Neural cell (in vitro differentiated cells): ENCODE results near the gene MLLT10. TPM values are rescaled to one million over a fixed set of nuclear protein-coding genes. Genes with fewer than 3 reads are reported as not detected.

Source experiments
- H2AFZ ChIP-seq: fragments of 200-600, 300-800 bp; sonication (generic), shearing (Covaris generic); 2 replicates; pipeline ENCODE4 v1.6.0; 2014; ENCODE audit warnings: low read depth, mild to moderate bottlenecking, antibody characterized with exemption, low read length, moderate library complexity
- H3F3A ChIP-seq: fragments of 200-600 bp; shearing (Covaris generic); 2 replicates; pipeline ENCODE4 v1.6.1; 2016; ENCODE audit warnings: mild to moderate bottlenecking, moderate library complexity, mixed read lengths, antibody characterized with exemption, low read length; ENCODE audit not compliant: insufficient read depth, poor library complexity, severe bottlenecking
- H3K27ac ChIP-seq: fragments of 200-600, 300-800 bp; sonication (generic), shearing (Covaris generic); 2 replicates; pipeline ENCODE4 v1.5.1; 2014; ENCODE audit warnings: mild to moderate bottlenecking, low read length, moderate library complexity
- H3K27me3 ChIP-seq: fragments of 300-800, 200-600 bp; sonication (generic), shearing (Covaris generic); 2 replicates; pipeline ENCODE4 v1.6.0; 2014; ENCODE audit warnings: mild to moderate bottlenecking, low read depth, low read length, moderate library complexity; ENCODE audit not compliant: insufficient read depth
- H3K36me3 ChIP-seq: fragments of 300-800, 200-600 bp; sonication (generic), shearing (Covaris generic); 2 replicates; pipeline ENCODE4 v1.5.1; 2014; ENCODE audit warnings: mild to moderate bottlenecking, antibody characterized with exemption, low read length, moderate library complexity; ENCODE audit not compliant: insufficient read depth
- H3K4me2 ChIP-seq: fragments of 300-800, 200-600 bp; sonication (generic), shearing (Covaris generic); 2 replicates; pipeline ENCODE4 v1.6.0; 2014; ENCODE audit warnings: mild to moderate bottlenecking, low read length
- H3K4me3 ChIP-seq: fragments of 300-800, 200-600 bp; sonication (generic), shearing (Covaris generic); 2 replicates; pipeline ENCODE4 v1.5.1; 2014; ENCODE audit warnings: mild to moderate bottlenecking, low read length, moderate library complexity
- H3K79me2 ChIP-seq: fragments of 200-600 bp; shearing (Covaris generic); replicated peaks from 2 replicates; pipeline ENCODE4 v1.6.0; 2014; ENCODE audit warnings: mild to moderate bottlenecking, low read length, moderate library complexity; ENCODE audit not compliant: insufficient read depth
- H3K9ac ChIP-seq: fragments of 300-800, 200-600 bp; sonication (generic), shearing (Covaris generic); 2 replicates; pipeline ENCODE4 v1.6.1; 2016; ENCODE audit warnings: mild to moderate bottlenecking, low read length, mixed read lengths
- H3K9me2 ChIP-seq: fragments of 200-600 bp; shearing (Covaris generic); 2 replicates; pipeline ENCODE4 v1.6.1; 2016; ENCODE audit warnings: mild to moderate bottlenecking, low read length, mixed read lengths; ENCODE audit not compliant: insufficient read depth
- H3K9me3 ChIP-seq: fragments of 200-600, 300-800 bp; sonication (generic), shearing (Covaris generic); 2 replicates; pipeline ENCODE4 v1.6.1; 2016; ENCODE audit warnings: mild to moderate bottlenecking, mixed run types, low read length, moderate library complexity, mixed read lengths
- H4K20me1 ChIP-seq: fragments of 200-600 bp; shearing (Covaris generic); 2 replicates; pipeline ENCODE4 v1.6.1; 2016; ENCODE audit warnings: mild to moderate bottlenecking, mixed run types; ENCODE audit not compliant: insufficient read depth
- EP300 ChIP-seq: fragments of 450-650 bp; conservative IDR thresholded peaks from 2 replicates; pipeline ENCODE4 v1.6.1; 2014; ENCODE audit warnings: antibody characterized with exemption, mild to moderate bottlenecking, moderate library complexity; ENCODE audit not compliant: poor library complexity, severe bottlenecking
- EZH2 ChIP-seq: fragments of 200-600, 300-800 bp; shearing (Covaris generic), sonication (generic); IDR thresholded peaks from 2 replicates; pipeline ENCODE4 v1.6.1; 2014; ENCODE audit warnings: antibody characterized with exemption, low read length, borderline replicate concordance, mild to moderate bottlenecking; ENCODE audit not compliant: insufficient read depth, poor library complexity, severe bottlenecking
- MXI1 ChIP-seq: fragments of 450-650 bp; conservative IDR thresholded peaks from 2 replicates; pipeline ENCODE4 v1.6.1; 2014; ENCODE audit warnings: antibody characterized with exemption, mild to moderate bottlenecking; ENCODE audit not compliant: poor library complexity, severe bottlenecking
- POLR2AphosphoS5 ChIP-seq: IDR thresholded peaks from 2 replicates; pipeline ENCODE4 v1.6.1; 2012
- RAD21 ChIP-seq: fragments of 450-650 bp; conservative IDR thresholded peaks from 2 replicates; pipeline ENCODE4 v1.6.1; 2014; ENCODE audit warnings: antibody characterized with exemption, mild to moderate bottlenecking, moderate library complexity
- SMC3 ChIP-seq: fragments of 450-650 bp; conservative IDR thresholded peaks from 2 replicates; pipeline ENCODE4 v1.6.1; 2014; ENCODE audit warnings: antibody characterized with exemption, mild to moderate bottlenecking, moderate library complexity; ENCODE audit not compliant: poor library complexity
- TAF1 ChIP-seq: IDR thresholded peaks from 2 replicates; pipeline ENCODE4 v1.6.1; 2012; ENCODE audit warnings: low read depth
- polyA plus RNA-seq: library from polyadenylated mRNA; depleted of rRNA; stranded (reverse); fragments of >200 nt; gene quantifications from 2 replicates; pipeline ENCODE4 v1.2.3, GENCODE V29; 2014
- TF ChIP-seq, protein P1 (sequence below): fragments of 450-650 bp; IDR thresholded peaks from 2 replicates; pipeline ENCODE4 v1.5.1; 2014; ENCODE audit warnings: antibody characterized with exemption, mild to moderate bottlenecking, moderate library complexity; ENCODE audit not compliant: poor library complexity, severe bottlenecking
- TF ChIP-seq, protein P2 (sequence below): IDR thresholded peaks from 2 replicates; pipeline ENCODE4 v1.6.1; 2012; ENCODE audit warnings: borderline replicate concordance

Gene MLLT10
- polyA plus RNA-seq, 1 donor from 2014 or later: 31.0 TPM

GRCh38 chr10:21520509-21520908 lies 13.5 kb upstream of the MLLT10 start:
- TF ChIP-seq TAF1 (no peak), EZH2 (no peak), SMC3 (no peak), EP300 (no peak), POLR2AphosphoS5 (no peak), RAD21 (no peak), MXI1 (no peak)
- TF ChIP-seq, protein P1, sequence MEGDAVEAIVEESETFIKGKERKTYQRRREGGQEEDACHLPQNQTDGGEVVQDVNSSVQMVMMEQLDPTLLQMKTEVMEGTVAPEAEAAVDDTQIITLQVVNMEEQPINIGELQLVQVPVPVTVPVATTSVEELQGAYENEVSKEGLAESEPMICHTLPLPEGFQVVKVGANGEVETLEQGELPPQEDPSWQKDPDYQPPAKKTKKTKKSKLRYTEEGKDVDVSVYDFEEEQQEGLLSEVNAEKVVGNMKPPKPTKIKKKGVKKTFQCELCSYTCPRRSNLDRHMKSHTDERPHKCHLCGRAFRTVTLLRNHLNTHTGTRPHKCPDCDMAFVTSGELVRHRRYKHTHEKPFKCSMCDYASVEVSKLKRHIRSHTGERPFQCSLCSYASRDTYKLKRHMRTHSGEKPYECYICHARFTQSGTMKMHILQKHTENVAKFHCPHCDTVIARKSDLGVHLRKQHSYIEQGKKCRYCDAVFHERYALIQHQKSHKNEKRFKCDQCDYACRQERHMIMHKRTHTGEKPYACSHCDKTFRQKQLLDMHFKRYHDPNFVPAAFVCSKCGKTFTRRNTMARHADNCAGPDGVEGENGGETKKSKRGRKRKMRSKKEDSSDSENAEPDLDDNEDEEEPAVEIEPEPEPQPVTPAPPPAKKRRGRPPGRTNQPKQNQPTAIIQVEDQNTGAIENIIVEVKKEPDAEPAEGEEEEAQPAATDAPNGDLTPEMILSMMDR: no peak
- TF ChIP-seq, protein P2, sequence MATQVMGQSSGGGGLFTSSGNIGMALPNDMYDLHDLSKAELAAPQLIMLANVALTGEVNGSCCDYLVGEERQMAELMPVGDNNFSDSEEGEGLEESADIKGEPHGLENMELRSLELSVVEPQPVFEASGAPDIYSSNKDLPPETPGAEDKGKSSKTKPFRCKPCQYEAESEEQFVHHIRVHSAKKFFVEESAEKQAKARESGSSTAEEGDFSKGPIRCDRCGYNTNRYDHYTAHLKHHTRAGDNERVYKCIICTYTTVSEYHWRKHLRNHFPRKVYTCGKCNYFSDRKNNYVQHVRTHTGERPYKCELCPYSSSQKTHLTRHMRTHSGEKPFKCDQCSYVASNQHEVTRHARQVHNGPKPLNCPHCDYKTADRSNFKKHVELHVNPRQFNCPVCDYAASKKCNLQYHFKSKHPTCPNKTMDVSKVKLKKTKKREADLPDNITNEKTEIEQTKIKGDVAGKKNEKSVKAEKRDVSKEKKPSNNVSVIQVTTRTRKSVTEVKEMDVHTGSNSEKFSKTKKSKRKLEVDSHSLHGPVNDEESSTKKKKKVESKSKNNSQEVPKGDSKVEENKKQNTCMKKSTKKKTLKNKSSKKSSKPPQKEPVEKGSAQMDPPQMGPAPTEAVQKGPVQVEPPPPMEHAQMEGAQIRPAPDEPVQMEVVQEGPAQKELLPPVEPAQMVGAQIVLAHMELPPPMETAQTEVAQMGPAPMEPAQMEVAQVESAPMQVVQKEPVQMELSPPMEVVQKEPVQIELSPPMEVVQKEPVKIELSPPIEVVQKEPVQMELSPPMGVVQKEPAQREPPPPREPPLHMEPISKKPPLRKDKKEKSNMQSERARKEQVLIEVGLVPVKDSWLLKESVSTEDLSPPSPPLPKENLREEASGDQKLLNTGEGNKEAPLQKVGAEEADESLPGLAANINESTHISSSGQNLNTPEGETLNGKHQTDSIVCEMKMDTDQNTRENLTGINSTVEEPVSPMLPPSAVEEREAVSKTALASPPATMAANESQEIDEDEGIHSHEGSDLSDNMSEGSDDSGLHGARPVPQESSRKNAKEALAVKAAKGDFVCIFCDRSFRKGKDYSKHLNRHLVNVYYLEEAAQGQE: no peak
- no peak overlapping the region for H2AFZ ChIP-seq

GRCh38 chr10:21520949-21521348 lies 13.1 kb upstream of the MLLT10 start:
- Histone ChIP-seq H3K9me2 (no peaks in the 10 kb centered on the region), H3F3A (peaks cover 7% of the 10 kb centered on the region), H3K9ac (no peak overlapping the region), H3K36me3 (no peaks in the 10 kb centered on the region), H3K27me3 (peaks cover 3% of the 10 kb centered on the region), H3K4me3 (no peak overlapping the region), H3K79me2 (peaks cover 73% of the 10 kb centered on the region), H2AFZ (no peak overlapping the region), H4K20me1 (no peaks in the 10 kb centered on the region), H3K9me3 (no peaks in the 10 kb centered on the region), H3K4me2 (no peak overlapping the region), H3K27ac (no peak overlapping the region)
- TF ChIP-seq SMC3 (no peak), RAD21 (no peak), POLR2AphosphoS5 (peak; percentile 47)

More at GRCh38 chr10:21520509-21520908, 13.5 kb upstream of the MLLT10 start:
- H3K36me3 ChIP-seq: no peaks in the 10 kb centered on the region
- H4K20me1 ChIP-seq: no peaks in the 10 kb centered on the region
- no peak overlapping the region for H3K27ac ChIP-seq
- peaks cover 3% of the 10 kb centered on the region for H3K27me3 ChIP-seq
- H3K9me2 ChIP-seq: no peaks in the 10 kb centered on the region
- no peak overlapping the region for H3K9ac ChIP-seq
- H3K79me2 ChIP-seq: peaks cover 77% of the 10 kb centered on the region
- H3K4me3 ChIP-seq: no peak overlapping the region
- peaks cover 7% of the 10 kb centered on the region for H3F3A ChIP-seq
- H3K9me3 ChIP-seq: no peaks in the 10 kb centered on the region
- no peak overlapping the region for H3K4me2 ChIP-seq
